Activated naive CD4-positive, alpha-beta T cell treated with anti-CD3 and anti-CD28 coated beads, Interleukin-2, amount 50 U/mL, for 16 hours (primary cell): ENCODE measurements around the gene SHROOM1.
"Not testable (repeated sequence)": the region's sequence is repeated elsewhere in the genome, so short reads cannot be mapped to it uniquely, and the experiment has no call there.

Experiments used
- DNase-seq: peaks from one replicate; pipeline ENCODE4 v3.0.0-alpha.2; 2020

SHROOM1 gene

GRCh38 chr5:132805872-132806271 is 24.6 kb downstream of the SHROOM1 start:
- DNase-seq, result not testable (repeated sequence)

GRCh38 chr5:132804219-132804618 is 26.2 kb downstream of the SHROOM1 start:
- not testable (repeated sequence) for DNase-seq

GRCh38 chr5:132802685-132803066 is 27.8 kb downstream of the SHROOM1 start:
- not testable (repeated sequence) for DNase-seq

- DNase-seq, result no peak
Observed at GRCh38 chr5:132802044-132802684, 28.3 kb downstream of the SHROOM1 start.

- DNase-seq, result no peak
Observed at GRCh38 chr5:132800545-132800944, 29.9 kb downstream of the SHROOM1 start.

- no peak for DNase-seq
Observed at GRCh38 chr5:132799392-132799791, 31.1 kb downstream of the SHROOM1 start.

GRCh38 chr5:132797651-132798050 is 32.8 kb downstream of the SHROOM1 start:
- no peak for DNase-seq

- no peak for DNase-seq
Observed at GRCh38 chr5:132791026-132791425, 39.4 kb downstream of the SHROOM1 start.

- no peak for DNase-seq
Observed at GRCh38 chr5:132790201-132790865, 40.1 kb downstream of the SHROOM1 start.

- no peak for DNase-seq
Observed at GRCh38 chr5:132788990-132789886, 41.2 kb downstream of the SHROOM1 start.

- DNase-seq, result no peak
Observed at GRCh38 chr5:132788508-132788907, 41.9 kb downstream of the SHROOM1 start.

GRCh38 chr5:132787076-132787475 is 43.4 kb downstream of the SHROOM1 start:
- DNase-seq, result no peak

GRCh38 chr5:132785864-132786263 is 44.6 kb downstream of the SHROOM1 start:
- no peak for DNase-seq

GRCh38 chr5:132785365-132785764 is 45.1 kb downstream of the SHROOM1 start:
- DNase-seq, result no peak

GRCh38 chr5:132782101-132782500 is 48.3 kb downstream of the SHROOM1 start:
- no peak for DNase-seq

- no peak for DNase-seq
Observed at GRCh38 chr5:132781029-132781428, 49.4 kb downstream of the SHROOM1 start.

GRCh38 chr5:132780577-132780976 is 49.9 kb downstream of the SHROOM1 start:
- DNase-seq, result no peak

GRCh38 chr5:132779961-132780360 is 50.5 kb downstream of the SHROOM1 start:
- no peak for DNase-seq

- DNase-seq, result no peak
Observed at GRCh38 chr5:132778856-132779255, 51.6 kb downstream of the SHROOM1 start.

- DNase-seq, result no peak
Observed at GRCh38 chr5:132778129-132778528, 52.3 kb downstream of the SHROOM1 start.

GRCh38 chr5:132777209-132778069 is 53.0 kb downstream of the SHROOM1 start, which contains the start of gene SEPTIN8:
SEPTIN8 (minus strand) TSS chr5:132777239; CDS start chr5:132777137, 102 bp downstream.
- peak; percentile 34 for DNase-seq

GRCh38 chr5:132776938-132777208 is 53.6 kb downstream of the SHROOM1 start:
- DNase-seq, result no peak
